Mucosa of rectum (tissue), 2 donors: ENCODE results near the gene TUSC2.

Source experiments
- H3K27ac ChIP-seq, 2 donors: one replicate each; pipeline ENCODE4 v1.7.0; 2013; ENCODE audit warnings: inconsistent platforms in 2 of 2, low read depth in 2 of 2, low read length in 2 of 2
- H3K27me3 ChIP-seq, 2 donors: one replicate each; pipeline ENCODE4 v1.7.0; 2013; ENCODE audit warnings: low read length in 2 of 2; ENCODE audit not compliant: control insufficient read depth in 2 of 2, insufficient read depth in 2 of 2
- H3K36me3 ChIP-seq, 2 donors: one replicate each; pipeline ENCODE4 v1.7.0; 2013; ENCODE audit warnings: low read length in 2 of 2; ENCODE audit not compliant: control insufficient read depth in 2 of 2, insufficient read depth in 2 of 2
- H3K4me1 ChIP-seq, 2 donors: one replicate each; pipeline ENCODE4 v1.7.0; 2013; ENCODE audit warnings: low read length in 2 of 2, mild to moderate bottlenecking in 1 of 2; ENCODE audit not compliant: control insufficient read depth in 2 of 2, insufficient read depth in 2 of 2
- H3K4me3 ChIP-seq, 2 donors: one replicate each; pipeline ENCODE4 v1.7.0; 2013; ENCODE audit warnings: low read length in 2 of 2
- H3K9ac ChIP-seq, 2 donors: one replicate each; pipeline ENCODE4 v1.7.0; 2013; ENCODE audit warnings: low read length in 2 of 2, low read depth in 1 of 2, mild to moderate bottlenecking in 1 of 2
- H3K9me3 ChIP-seq, 2 donors: one replicate each; pipeline ENCODE4 v1.7.0; 2013; ENCODE audit warnings: low read length in 2 of 2; ENCODE audit not compliant: control insufficient read depth in 2 of 2
- donor health status: healthy.
- donor health status: Normal muscosa, but diverticular disease.

Gene TUSC2

DNA sequence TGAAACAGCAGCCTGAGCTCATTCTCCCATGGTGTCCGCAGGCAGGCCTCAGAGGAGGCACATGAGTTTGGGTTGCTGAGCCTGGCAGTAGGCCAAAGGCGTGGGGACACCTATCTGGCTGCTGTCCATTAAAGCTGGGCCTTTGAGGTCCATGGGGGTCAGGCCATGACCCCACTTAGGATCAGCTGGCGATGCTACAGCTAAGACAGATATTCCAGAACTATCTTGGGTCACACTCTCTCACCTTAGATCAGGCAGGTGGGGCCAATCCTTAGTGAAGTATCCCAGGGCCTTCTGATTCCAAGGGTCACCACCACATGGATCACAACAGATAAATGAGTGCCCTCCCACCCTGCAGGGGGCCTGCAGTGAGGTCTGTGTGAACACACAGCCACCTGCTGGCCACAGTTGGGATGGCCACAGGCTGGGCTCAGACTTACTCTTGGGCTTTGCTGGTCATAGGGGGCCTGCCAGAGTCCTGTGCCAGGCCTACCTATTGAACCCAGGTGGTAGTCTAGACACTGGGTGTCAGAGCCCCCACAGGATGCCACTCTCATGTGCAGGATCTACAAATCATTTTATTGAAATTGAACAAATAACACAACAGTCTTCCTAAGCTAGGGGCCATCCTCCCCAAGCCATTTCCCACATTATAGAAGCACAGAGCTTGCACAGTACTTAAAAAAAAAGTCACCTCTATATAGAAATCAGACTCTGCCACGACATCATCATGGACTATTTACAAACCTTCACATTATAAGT lies 3.5 kb downstream of the TUSC2 start:
- peaks cover 12 to 17% of the 10 kb centered on the region in 2 donors for H3K36me3 ChIP-seq
- H3K4me3 ChIP-seq = no peak overlapping the region
- no peaks in the 10 kb centered on the region for H3K27me3 ChIP-seq
- peaks cover 37 to 40% of the 10 kb centered on the region in 2 donors for H3K4me1 ChIP-seq
- no peaks in the 10 kb centered on the region for H3K9me3 ChIP-seq
- H3K27ac ChIP-seq = peak overlapping the region; percentile 24 to 59
- peak overlapping the region in 1 of 2 donors; percentile 3 for H3K9ac ChIP-seq

DNA sequence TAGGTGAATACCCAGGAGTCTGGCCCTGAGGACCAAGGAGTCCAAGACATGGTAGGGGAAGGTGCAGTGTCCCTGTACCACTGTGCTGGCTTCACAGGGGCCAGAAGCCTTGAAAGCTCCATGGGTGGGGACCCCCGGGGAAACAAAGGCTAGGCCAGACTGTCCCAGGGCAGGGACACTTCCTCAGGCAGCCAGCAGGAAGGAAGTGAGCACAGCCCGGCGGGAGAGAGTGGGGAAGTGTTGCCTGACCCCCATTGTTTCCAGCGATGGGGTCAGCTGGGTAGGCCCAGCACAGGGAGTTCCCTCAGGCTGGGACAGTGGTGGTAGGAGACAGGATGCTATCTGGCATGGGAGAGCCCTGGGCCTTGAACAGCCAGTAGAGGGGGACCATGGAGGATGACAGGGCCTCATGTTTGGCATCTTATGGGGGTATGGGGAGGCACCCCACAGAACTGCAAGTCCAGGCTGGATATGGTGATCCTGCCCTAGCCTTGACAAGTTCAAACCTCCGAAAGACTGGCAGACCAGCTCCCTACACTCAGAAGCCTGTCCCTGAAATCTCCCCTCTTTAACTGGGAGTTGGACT lies 4.3 kb downstream of the TUSC2 start:
- H3K36me3 ChIP-seq = peaks cover 9 to 17% of the 10 kb centered on the region in 2 donors
- H3K4me1 ChIP-seq = peaks cover 44 to 47% of the 10 kb centered on the region in 2 donors
- no peak overlapping the region for H3K4me3 ChIP-seq
- H3K9me3 ChIP-seq = no peaks in the 10 kb centered on the region
- peak overlapping the region; percentile 59 to 93 for H3K27ac ChIP-seq
- no peaks in the 10 kb centered on the region for H3K27me3 ChIP-seq
- no peak overlapping the region for H3K9ac ChIP-seq

DNA sequence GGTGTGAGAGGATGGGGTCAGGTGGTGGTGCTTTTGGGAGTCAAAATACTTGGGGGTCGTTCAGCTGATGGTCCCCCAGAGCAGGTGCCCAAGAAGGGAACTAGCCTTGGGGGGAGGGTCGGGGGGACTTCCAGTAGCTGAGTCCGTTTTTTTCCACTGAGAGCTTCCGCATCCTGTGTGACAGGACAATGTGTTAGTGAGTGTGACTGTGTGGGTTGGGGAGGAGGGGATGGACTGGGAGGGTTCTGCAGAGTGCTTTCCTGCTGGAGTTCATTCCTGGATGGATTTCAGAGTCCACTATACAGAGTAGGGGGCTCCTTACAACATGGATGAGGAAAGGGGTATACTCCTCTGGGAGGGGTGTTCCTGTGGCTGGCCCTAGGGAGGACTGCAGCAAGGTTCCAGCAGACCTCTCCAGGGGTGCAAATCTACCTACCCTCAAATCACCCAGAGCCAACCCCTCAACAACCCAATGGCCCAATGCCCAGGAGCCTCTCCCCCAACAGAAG lies 4.9 kb downstream of the TUSC2 start:
- peaks cover 9 to 17% of the 10 kb centered on the region in 2 donors for H3K36me3 ChIP-seq
- no peaks in the 10 kb centered on the region for H3K27me3 ChIP-seq

DNA sequence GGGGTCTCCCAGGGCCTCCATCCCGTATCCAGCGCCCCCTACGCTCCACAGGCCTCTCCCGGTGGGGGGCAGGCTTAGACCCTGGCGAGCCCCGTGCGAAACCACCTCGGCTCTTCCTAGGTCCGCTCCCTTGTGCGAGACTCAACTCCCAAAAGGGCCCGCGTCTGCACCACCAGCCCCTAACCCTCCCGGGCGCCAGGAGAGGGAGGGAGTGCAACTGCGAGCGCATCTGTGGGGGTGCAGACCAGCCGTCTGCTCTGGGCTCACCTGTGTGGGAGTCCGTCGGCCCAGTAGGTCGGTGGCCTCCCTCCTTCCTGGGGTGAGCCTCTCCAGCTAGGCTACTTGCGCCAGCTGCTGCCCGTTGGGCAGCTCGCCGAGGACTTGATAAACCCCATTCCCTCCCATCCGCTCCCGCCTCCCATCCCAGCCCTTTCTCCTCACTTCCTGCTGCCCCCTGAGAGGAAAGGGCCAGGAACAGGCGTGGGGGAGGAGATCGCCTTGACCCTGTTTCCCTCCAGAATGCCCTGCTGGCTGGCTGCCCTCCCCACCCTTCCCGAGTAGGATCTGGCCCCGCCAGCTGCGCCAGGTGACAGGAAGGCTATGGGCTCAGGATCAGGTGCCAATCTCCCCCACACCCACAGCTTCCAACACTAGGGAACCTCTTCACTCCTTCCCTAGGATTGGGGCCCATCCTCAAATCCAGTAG lies 5.5 kb downstream of the TUSC2 start, which contains the start of gene HYAL2:
HYAL2 (minus strand) TSS at position 360 of the 706 bp plus-strand sequence. CDS start 2,256 bp downstream, outside the sequence.
- Histone ChIP-seq H3K36me3 (peaks cover 9 to 19% of the 10 kb centered on the region in 2 donors), H3K9ac (peak within 1 kb of the TSS; percentile 87 to 97), H3K9me3 (no peaks in the 10 kb centered on the region), H3K27ac (peak within 1 kb of the TSS; percentile 93 to 95), H3K27me3 (no peaks in the 10 kb centered on the region), H3K4me1 (peaks cover 49 to 52% of the 10 kb centered on the region in 2 donors), H3K4me3 (peak within 1 kb of the TSS; percentile 89 to 90)

More for the DNA sequence above, 4.9 kb downstream of the TUSC2 start:
- peak overlapping the region; percentile 49 to 62 for H3K9ac ChIP-seq
- peak overlapping the region; percentile 93 to 95 for H3K27ac ChIP-seq
- H3K4me3 ChIP-seq = no peak overlapping the region
- no peaks in the 10 kb centered on the region for H3K9me3 ChIP-seq
- H3K4me1 ChIP-seq = peaks cover 44 to 48% of the 10 kb centered on the region in 2 donors

DNA sequence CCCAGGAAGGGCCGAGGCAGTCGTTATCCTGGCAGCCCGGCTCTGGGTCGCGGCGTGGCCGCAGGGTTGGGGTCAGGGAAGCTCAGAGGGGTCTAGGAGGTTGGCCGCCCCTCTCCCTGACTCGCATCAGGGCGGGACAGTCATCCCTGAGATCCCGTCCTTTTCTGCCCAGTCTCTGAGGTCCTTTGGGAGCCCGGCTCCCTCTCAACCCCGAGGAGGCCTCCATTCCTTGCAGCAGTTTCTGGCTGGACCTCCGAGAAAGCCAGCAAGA lies 6.0 kb downstream of the TUSC2 start:
- Histone ChIP-seq H3K36me3 (peaks cover 9 to 19% of the 10 kb centered on the region in 2 donors), H3K9me3 (no peaks in the 10 kb centered on the region), H3K9ac (peak overlapping the region; percentile 49 to 62), H3K4me3 (peak overlapping the region; percentile 89 to 90), H3K4me1 (peaks cover 49 to 52% of the 10 kb centered on the region in 2 donors), H3K27ac (peak overlapping the region; percentile 93 to 95), H3K27me3 (no peaks in the 10 kb centered on the region)

DNA sequence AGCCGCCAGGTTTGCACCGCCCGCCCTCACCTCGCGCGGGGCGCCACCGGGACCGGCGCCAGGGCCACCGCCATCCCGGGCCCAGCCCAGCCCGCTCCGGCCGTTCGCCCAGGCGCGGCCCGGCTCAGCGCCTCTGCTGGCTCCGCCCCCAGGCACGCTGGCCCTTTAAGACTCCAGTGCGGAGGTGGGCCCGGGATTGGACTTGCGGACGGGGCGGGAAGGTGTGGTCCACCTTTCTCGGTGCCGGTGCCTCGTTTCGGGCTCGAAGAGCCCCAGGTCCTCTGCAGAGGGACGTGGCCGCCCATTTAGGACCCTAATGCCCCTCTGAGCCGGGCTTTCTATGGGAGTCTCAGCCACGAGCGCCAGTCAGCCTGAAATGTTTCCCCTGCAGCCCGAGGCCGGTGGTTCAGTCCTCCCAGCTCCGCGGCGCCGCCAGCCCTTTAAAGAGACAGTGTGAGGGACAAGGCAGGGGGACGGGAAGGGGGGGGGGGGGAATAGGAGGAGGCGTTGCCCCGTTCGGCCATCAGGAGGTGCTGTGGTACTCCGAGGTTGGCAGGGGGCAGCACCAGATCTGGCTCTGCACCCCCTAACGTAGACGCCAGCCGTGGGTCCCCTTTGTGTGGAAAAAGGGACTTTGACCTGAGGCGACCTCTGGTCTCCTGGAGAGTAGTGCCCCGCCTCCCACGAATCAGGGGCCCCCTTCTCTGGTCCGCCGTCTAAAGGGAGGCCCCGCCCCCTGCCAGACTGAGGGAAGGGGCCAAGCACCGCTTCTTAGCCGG lies 6.5 kb downstream of the TUSC2 start:
- peak overlapping the region; percentile 89 to 90 for H3K4me3 ChIP-seq
- no peaks in the 10 kb centered on the region for H3K9me3 ChIP-seq
- peaks cover 11 to 19% of the 10 kb centered on the region in 2 donors for H3K36me3 ChIP-seq
- H3K4me1 ChIP-seq = peaks cover 51 to 54% of the 10 kb centered on the region in 2 donors
- H3K9ac ChIP-seq = peak overlapping the region; percentile 87 to 97
- no peaks in the 10 kb centered on the region for H3K27me3 ChIP-seq
- peak overlapping the region; percentile 93 to 95 for H3K27ac ChIP-seq

DNA sequence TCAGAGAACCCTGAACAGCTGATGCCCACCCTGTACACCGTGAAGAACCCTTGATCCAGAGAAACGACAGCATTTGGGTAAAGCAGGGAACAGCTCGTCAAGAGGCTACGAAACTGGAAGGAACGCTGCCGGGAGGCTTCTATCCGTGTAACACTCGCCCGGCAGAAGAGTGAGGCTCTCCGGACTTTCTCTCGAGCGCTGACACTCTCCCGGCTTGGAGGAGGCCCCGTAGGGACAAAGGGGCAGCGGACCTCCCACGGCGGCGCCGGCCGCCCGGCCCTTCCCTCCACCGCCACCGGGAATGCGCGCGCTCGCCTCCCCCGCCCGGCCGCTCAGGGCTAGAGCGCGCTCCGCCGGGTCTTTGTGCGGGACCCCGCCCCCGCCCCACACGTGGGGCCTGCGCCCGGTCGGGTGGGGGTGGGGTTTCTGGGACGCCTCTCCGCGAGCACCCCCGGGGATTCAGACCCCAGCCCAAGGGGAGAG lies 7.1 kb downstream of the TUSC2 start:
- H3K36me3 ChIP-seq = peaks cover 7 to 14% of the 10 kb centered on the region in 2 donors
- no peaks in the 10 kb centered on the region for H3K27me3 ChIP-seq
- peak overlapping the region; percentile 93 to 95 for H3K27ac ChIP-seq
- no peaks in the 10 kb centered on the region for H3K9me3 ChIP-seq
- peaks cover 55 to 59% of the 10 kb centered on the region in 2 donors for H3K4me1 ChIP-seq
- H3K9ac ChIP-seq = peak overlapping the region; percentile 87 to 97
- H3K4me3 ChIP-seq = peak overlapping the region; percentile 89 to 90

DNA sequence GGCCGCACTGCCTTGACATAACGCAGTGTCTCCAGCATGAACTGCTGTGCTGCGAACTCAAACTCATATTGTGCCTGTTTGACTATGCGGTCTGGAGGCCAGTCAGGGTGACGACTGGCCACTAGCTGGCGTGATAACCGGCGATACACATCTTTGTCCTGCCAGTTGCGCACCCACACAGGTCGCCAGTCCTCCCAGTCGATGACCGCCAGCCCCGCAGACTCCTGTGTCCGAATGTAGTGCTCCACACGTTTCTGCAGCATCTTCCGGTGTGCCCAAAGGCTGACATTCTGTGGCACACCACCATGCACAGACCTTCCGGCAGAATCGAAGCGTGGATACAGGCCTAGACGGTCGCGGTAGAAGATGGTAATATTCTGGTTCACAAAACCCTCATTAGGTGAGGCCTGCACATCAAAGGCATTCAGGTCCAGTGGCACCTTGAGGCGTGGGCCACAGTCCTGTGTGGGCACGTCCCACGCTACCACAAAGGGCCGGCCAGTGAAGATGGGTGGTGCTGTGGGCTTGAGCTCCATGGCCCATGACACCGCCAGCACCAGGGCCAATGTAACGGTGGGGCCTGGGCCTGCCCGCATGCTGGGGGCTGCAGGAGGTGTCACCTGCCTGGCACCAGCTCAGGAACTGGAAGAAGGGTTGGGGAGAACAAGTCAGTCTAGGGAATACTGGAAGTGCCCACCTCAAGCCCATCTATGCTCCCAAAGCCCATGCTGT lies 8.0 kb downstream of the TUSC2 start:
- Histone ChIP-seq H3K27ac (peak overlapping the region; percentile 93 to 95), H3K36me3 (peaks cover 2 to 8% of the 10 kb centered on the region in 2 donors), H3K9me3 (no peaks in the 10 kb centered on the region), H3K4me1 (peaks cover 55 to 60% of the 10 kb centered on the region in 2 donors), H3K4me3 (peak overlapping the region; percentile 89 to 90), H3K27me3 (no peaks in the 10 kb centered on the region), H3K9ac (peak overlapping the region; percentile 87 to 97)
